GM12874 (cell line): ENCODE results near the gene DGKQ.

Experiments used
- TF ChIP-seq, protein P1 (sequence below): IDR thresholded peaks from 2 replicates; pipeline ENCODE4 v1.5.1; 2011; ENCODE audit warnings: low read depth, mild to moderate bottlenecking, control low read depth, low read length, moderate library complexity; ENCODE audit not compliant: insufficient read depth

DGKQ gene

DNA sequence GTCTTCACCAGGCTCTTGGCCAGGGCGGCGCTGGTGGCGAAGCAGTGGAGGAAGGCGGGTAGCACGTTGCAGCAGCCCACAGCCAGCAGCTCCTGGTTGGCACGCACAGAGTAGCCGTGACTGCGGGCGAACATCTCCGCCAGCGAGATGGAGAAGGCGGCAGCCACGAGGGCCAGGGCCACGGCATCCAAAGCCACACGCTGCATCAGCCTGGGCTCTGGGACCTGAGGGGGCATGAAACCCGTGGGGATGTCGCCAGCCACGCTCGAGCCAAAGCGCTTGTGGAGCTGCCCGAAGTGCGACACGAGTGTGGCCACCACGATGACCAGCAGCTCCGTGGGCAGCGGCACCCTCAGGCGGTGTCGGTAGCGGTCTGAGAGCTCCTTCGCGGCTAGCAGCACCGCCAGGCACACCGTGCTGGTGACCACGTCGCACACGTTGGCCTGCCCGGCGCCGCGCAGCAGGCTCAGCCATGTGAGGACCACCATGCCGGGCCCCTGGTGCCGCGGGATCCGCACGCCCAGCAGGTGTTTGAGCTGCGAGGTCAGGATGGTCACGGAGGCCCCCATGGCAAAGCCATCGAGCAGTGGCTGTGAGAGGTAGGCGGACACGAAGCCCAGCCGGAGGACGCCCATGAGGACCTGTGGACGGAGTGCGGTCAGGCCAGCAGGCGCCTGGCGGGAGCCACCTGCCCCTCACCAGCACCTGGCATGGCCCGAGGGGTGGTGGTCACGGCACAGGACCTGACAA lies 16.5 kb upstream of the DGKQ start:
- TF ChIP-seq, protein P1, sequence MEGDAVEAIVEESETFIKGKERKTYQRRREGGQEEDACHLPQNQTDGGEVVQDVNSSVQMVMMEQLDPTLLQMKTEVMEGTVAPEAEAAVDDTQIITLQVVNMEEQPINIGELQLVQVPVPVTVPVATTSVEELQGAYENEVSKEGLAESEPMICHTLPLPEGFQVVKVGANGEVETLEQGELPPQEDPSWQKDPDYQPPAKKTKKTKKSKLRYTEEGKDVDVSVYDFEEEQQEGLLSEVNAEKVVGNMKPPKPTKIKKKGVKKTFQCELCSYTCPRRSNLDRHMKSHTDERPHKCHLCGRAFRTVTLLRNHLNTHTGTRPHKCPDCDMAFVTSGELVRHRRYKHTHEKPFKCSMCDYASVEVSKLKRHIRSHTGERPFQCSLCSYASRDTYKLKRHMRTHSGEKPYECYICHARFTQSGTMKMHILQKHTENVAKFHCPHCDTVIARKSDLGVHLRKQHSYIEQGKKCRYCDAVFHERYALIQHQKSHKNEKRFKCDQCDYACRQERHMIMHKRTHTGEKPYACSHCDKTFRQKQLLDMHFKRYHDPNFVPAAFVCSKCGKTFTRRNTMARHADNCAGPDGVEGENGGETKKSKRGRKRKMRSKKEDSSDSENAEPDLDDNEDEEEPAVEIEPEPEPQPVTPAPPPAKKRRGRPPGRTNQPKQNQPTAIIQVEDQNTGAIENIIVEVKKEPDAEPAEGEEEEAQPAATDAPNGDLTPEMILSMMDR, result no peak

DNA sequence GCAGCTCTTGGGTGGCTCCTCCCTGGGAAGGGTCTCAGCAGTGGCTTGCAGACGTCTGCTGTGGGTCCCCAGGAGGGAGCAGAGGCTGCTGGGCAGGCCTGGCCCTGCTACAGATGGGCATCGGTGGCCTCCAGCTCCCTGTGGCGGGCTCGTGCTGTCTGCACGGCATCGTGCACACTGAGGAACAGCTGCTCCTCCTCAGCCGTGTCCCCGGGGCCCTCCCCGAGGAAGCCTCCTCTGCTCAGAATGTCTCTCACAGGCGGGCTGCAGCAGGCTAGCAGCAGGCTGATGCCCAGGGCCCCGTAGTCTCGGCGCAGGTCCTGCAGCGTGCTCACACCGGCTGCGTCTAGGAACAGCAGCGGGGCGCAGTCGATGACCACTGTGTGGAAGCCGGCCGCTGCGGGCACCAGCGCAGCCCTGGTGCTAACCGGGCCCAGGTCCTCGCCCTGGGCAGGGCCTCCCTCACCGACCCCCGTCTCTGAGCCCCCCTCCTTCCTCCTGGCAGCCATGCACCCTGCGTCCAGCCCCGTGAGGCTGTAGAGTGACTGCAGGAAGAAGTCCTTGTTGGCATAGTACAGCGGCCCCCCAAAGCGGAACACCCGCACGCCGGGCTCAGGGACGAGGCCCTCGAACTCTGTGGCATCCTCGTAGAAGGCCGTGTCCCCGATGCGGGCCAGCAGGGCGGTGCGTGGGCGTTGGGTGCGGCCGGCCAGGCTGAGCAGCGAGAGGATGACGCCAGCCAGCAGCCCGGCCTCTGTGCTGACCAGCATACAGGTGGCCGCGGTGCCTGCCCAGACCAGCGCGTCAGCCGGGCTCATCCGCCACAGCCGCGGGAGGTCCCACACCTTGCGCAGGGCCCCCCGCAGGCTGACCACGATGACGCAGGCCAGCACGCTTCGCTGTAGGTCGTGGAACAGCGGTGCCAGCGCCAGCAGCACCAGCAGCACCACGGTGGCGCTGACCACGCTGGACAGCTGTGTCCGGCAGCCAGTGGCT lies 15.7 kb upstream of the DGKQ start:
- TF ChIP-seq, protein P1, result no peak

DNA sequence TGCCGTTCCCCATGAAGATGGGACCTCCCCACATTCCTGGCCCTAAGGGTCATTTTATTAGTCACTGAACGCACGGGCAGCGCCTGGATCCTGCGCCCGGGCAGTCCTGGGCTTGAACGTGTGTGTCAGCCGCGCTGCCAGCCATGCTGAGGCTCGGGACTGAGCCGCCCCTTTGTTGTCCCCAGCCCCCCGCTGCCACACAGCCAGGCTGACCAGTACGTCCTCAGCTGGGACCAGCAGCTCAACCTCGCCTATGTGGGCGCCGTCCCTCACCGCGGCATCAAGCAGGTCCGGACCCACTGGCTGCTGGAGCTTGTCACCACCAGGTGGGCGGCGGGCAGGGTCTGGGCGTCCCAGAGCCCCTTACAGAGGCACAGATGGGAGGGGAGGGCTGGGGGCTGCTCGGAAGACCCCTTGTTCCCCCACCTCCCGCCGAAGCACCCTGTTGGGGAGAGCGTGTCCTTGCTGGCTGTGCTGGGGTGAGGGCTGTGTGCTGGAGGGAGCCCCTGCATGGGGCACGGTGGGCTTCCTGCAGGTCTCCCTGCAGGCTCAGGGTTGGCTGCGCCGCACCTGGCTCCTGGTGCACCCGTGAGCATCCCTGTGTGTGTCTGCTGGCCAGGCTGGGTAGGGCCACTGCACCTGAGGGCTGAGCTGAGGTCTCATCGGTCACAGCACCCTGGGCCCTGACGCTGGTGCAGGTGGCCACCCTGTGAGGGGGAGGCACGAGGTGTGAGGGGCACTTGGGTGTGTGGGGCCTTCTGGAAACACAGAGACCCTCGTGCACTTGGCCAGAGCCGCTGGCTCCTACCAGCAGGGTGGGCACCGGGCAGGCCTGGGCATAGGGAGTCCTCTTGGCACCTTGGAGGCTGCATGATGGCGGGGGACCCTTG lies 14.5 kb upstream of the DGKQ start:
- TF ChIP-seq, protein P1, result no peak

DNA sequence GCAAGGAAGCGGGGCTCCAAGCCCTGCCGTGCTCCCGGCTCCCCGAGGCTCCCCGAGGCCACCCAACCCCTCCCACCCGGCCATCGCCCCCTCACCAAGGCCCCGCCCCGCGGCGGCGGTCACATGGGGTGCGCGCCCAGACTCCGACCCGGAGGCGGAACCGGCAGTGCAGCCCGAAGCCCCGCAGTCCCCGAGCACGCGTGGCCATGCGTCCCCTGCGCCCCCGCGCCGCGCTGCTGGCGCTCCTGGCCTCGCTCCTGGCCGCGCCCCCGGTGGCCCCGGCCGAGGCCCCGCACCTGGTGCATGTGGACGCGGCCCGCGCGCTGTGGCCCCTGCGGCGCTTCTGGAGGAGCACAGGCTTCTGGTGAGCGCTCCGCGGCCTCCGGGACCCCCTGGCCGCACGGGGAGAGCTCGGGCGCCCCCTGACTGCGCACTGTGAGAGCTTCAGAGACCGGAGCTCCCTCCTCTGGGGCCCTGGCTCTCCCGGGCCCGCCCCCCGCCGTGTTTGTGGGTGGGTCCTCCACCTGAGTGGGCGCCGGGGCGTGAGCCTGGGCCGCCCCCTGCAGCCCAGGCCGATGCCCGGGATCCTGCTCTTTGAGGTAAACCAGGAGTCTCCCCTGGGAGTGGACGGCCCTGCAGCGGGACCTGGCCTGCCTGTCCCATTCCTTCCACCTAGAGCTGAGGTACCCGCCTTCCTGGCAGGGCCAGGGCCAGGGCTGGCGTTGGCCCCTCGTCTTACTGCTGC lies 13.7 kb upstream of the DGKQ start, which contains the start of gene IDUA:
TSS of gene IDUA (plus strand) at position 166 of the 745 bp plus-strand sequence. CDS start at position 207, 41 bp downstream.
- TF ChIP-seq, protein P1, result peak; percentile 80

DNA sequence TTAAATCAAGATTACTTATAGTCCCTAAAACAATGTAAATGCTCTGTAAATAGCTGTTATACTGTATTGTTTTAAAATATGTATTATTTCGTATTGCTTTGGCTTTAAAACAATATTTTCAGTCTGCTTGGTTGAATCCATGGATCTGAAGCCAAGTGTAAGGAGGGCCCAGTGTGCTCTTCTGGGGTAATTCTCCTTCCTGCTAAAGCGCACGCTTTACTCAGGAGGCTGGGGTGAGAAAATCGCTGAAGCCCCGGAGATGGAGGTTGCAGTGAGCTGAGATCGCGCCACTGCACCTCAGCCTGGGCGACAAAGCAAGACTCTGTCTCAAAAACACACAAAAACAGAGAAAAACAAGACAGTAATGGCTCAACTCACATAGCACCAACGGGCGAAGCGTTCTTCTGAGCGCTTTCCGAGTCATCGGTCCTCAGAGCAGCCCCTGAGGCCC lies 13.1 kb upstream of the DGKQ start:
- TF ChIP-seq, protein P1, result no peak

DNA sequence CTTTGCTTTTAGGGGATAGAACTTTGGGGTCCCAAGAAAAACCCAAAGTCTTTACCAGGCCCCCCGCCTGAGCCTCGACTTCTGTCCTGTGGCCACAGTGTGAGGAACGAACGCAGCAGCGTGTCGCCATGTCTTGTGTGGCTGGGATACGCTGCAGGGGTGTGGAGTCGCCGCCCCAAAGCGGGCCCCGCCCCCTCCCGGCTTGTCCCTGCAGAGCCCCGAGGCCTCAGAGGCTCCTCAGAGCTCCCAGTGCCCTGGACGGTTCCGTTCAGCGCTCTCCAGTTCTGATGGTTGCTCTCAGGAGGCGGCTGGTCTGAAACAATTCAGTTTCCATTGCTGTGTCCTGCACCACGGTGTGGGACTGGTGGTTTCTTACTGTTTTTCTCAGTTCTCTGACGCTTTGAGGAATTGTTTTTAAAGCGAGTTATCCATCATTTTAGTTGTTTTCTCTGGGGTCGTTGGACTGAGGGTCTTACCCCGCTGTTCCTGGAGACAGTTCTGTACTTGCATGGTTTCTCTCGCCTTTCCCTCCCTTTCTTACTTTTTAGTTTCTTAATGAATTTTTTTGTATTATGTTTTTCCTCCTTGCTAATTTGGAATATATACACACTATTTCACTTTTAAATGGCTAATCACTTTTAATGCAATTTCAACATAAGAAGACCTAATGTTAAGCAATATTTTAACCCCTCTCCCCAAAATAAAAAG lies 11.9 kb upstream of the DGKQ start:
- TF ChIP-seq, protein P1, result no peak
